Activated T-helper 1 cell treated with anti-CD3 and anti-CD28 coated beads, Interleukin-2, amount 50 U/mL, for 16 hours (primary cell): Measurements from ENCODE around the gene NGEF.
"Not testable (repeated sequence)": the region's sequence is repeated elsewhere in the genome, so short reads cannot be mapped to it uniquely, and the experiment has no call there.

Source experiments
- DNase-seq, 2 donors: peaks; one replicate each; pipeline ENCODE4 v3.0.0-alpha.2; 2020; ENCODE audit warnings: low read depth in 1 of 2, low spot score in 1 of 2

Gene NGEF

DNA sequence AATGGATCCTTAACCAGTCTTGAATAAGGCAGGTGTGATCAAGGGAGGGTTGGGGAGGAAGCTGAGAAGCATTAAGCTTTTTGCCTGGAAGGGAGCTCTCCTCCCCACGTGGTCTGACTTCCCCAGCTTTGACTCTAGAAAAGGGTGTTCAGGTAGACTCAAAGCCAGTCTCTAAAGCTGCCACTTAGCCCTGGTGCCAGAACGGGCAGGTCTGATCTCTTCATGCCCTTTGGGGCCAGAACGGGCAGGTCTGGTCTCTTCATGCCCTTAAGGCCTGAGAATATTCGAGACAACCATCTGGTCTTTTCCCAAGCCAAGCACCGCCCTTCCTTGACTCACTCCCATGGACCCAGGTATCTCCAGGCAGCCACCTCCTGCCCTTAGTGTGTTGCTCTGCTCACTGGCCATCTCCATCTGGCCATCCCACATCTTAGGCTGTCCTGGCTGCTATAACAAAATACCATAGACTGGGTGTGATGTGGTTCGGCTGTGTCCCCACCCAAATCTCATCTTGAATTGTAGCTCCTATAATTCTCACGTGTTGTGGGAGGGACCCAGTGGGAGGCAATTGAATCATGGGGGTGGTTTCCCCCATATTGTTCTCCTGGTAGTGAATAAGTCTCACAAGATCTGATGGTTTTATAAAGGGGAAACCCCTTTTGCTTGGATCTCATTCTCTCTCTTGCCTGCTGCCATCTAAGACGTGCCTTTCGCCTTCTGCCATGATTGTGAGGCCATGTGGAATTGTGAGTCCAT lies 83.6 kb downstream of the NGEF start:
- DNase-seq = no peak

DNA sequence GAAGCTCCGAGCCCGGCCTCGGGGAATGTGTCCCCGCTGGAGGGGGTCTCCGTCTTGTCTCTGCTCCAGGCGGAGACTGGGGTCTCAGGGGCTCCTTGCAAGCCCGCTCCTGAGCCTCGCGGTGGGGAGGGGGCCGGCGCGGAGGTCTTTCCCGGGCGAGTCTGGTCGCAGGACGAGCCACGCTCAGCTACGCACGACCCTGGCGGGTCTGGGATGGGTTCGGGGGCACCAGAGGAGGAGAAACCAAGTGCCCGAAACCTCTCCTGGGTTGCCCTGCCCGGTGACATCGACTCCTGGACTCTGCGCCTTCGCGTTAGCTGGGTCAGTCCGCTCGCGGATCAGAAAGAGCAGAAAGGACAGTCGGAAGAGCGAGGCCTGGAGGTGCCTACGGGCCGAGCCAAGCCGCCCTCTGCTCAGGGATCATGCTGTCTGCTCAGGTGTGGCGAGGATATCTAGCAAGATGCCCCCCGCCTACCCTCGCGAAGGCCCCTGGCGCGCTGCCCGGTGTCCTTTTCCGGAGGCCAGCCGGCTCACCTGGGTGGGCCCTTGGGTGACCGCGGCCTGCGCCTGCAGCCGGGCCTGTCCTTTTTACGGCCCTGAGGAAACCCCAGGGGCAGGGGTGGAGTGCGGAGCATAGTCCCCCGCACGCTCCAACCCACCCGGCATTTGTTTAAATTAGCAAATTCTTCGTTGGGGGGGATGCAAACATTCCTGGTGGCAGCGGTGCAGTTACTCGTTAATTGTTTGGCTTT lies 84.3 kb downstream of the NGEF start:
- DNase-seq = no peak

DNA sequence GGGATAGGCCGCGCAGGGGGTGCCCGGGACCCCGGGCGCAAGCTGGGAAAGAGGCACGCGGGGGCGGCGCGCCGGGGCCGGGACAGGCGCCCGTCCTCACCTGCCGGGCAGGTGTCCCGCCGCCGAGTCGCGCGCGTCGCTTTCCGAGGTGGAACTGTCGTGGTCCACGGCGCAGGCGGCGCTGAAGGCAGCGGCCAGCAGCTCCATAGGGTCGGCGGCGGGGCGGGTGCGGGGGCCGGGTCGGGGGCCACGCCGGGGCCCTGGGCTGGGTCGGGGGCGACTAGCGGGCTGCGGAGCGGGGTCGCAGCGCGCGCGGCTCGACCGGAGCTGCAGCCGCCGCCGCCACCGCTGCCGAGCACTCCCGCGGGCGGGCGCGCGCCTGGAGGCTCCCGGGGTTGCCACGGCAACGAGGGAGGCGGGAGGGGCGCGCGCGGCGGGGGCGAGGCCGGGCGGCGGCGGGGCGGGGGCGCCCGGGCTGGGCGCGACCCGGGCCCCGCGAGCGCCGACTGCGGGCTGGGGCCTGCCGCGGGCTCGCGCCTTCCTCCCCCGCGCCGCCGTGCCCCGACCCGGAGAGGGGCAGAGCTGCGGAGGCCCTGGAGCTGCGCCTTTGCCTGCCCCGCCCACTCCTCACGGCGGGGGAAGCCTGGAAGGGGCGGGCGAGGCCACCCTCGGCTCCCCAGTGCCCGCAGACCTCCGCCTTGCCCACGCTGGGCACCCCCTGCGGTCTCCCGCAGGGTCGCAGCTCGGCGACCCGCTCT lies 85.1 kb downstream of the NGEF start:
- DNase-seq = no peak

DNA sequence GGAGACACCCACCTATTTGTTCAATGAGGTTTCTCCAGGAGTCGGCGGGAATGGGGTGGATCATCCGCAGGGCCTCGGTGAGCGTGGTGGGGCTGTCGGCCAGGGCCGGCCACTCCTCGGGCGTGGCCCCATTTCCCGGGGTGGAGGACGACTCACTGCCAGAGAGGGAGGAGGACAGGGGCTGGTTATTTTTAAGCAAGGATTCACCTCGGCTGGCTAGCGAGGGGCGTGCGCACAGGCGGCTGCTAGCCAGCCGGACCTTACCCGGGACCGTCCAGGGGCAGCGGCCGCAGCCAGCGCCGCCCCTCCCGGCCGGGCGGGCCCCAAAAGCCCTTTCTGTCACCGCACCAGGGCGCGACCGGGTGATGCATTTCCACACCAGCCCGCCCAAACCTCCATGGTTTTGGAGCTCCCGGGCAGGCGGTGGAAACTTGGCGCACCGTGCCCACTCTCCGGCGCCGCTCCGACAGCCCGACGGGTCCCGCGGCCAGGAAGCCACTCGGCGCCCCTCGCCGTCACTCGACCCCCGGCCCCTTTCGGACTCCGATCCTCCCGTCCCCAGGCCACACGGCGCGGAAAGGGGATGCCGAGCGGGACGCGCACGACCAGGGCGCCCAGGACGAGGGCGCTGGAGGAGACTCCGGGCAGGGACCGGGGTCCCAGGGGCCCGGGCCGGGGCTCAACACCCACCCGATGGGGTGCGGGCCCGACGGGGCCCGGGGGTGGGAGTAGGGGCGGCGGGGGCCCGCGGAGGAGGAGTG lies 85.8 kb downstream of the NGEF start:
- DNase-seq = no peak

DNA sequence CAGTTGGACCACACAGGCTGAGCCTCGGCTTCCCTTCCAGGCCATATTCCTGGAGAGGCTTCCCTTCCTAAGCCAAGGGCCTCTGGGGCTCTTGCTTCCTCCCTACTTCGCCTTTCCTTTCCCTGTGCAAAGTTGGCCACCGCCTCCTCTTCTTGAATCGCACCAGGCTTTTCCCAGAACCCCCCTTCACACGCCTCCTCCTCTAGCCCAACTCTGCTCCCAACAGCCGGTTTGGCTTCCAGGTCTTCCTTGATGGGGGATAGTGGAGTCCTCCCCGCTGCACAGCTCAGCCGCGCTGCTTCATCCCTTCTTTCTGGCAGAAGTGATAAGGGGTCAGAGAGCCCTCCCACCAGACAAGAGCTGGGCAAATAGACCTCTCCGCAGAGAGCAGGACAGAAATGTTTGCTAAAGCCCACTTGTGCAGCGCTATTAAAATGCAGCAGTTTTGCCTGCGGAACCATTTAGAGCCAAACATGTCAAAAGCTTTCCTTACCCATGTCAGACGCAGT lies 86.6 kb downstream of the NGEF start:
- DNase-seq = no peak

DNA sequence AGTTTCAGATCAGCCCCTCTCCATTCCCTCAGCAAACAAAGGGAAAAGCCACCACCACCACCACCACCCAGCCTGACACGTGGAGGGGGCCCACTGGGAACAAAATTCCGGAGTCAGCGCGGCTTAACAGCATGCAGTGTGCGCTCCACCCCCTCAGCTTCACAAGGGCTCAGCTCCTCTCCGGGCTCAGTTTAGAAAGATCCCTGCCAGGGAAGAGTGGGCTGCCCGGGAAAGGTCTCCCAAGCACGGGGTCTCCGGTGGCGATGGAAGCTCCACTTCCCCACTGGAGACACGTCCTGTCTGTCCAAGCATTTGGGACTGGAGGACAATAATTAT lies 87.3 kb downstream of the NGEF start:
- no peak for DNase-seq

DNA sequence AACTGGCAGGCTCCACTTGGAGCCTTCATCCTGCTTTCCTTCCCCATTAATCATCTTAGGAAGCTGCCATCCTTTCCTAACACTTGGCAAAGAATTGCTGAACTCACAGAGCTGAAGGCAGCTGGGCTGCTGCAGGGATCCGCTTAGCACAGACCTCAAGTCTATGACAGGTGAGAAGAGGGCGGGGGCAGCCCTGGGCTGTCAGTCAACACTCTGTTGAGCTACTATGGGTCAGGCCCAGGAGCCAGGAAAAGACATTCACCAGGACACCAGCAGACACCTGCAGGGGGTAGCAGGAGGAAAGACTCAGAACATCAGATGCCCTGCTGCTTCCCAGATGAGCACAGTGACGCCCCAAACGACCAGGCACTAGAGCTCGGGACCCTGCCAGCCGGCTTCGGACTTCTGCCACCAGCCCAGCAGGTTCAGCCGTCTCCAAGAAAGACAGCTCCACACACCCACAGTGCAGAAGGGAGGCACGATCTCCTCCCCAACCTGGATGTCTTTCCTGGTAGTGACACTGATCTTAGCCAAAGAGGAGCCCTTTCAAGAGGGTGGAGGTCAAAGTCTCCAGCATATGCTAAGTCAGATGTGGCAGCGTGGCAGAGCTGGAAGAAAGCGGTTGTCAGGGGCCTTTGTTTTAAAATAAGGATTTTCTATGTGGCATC lies 87.8 kb downstream of the NGEF start:
- DNase-seq = no peak

DNA sequence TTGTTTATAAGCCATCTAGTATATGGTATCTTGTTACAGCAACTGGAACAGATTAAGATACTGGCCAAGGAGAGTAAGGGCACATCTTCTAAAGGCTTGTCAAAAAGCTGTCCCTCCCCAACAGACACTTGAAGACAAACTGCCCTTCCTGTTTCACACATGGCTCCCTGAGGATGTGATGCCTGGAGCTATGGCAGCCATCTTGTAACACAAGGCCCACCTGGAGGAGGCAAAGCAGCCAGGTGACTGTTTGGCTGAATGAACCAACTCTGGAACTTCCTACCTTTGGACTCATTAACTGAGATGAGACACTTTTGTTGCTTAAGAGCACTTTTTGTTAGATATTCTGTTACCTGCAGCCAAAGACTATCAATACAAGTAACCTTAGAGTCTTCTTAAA lies 88.6 kb downstream of the NGEF start:
- DNase-seq = no peak

DNA sequence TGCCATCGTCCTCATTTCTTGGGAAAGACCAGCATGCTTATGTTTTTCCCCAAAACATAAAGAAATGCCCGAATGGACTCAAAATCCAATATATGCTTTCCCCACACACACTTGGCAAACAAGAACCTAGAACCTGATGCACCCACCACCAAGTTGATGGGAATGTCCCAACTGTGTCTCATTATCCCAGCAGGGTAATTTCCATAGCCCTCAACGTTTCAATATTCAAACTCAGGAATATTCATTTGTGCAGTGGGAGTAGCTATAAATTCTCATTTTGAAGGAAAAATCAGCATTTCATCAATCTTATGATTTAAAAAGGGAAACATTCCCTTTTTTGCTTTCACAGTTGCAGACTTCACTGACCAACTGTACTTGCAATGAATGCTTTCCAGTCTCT lies 92.3 kb downstream of the NGEF start:
- no peak for DNase-seq

DNA sequence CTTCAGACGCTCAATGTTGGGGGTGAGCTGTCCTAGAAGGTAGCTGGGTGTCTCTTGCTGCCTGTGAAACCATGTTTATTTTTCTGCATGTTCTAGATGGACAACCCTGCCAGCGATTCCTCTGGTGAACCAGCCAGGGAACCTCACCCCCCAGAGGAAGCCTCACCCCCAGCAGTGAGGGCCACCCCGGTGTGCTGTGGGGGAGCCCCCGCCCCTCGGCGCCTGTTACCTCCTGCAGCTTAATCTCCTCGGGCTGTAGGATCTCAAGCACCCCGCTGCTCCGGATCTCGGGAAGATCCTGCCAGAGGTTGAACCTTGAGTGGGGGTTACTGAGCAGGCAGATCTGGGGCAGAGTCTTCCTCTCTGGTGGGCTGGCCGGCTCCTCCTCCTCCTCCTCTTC lies 93.0 kb downstream of the NGEF start:
- DNase-seq = no peak

DNA sequence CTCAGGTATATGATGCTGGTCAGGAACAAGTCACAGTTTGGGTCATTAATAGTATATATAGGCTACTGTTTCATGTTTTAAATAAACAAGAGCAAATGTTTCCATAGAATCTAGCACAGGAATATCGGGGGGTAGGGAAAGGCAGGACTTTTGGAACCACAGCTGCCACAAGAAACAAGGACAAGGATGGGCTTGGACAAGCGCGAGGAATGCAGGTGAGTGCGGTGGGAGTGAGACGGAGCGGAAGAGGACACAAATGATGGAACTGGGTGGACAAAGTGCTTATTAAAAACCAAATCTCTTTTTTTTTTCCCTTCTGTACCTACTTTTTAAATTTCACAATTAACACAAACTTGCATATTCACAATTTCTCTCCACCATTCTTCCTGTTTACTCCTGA lies 93.9 kb downstream of the NGEF start:
- no peak for DNase-seq

DNA sequence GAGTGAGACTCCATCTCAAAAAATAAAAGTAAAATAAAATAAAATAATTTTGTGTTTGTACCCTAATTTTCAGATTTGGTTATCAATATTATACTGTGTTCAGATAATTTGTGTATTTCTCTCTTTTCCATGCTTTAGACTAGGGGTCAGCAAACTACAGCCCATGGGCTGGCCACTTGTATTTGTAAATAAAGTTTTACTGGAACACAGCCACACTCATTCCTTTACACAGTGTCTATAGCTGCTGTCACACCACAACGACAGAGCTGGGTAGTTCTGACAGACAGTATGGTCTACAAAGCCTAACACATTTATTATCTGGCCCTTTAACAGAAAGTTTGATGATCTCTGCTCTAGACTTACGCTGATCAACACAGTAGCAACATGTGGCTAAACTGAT lies 99.2 kb downstream of the NGEF start:
- no peak for DNase-seq

DNA sequence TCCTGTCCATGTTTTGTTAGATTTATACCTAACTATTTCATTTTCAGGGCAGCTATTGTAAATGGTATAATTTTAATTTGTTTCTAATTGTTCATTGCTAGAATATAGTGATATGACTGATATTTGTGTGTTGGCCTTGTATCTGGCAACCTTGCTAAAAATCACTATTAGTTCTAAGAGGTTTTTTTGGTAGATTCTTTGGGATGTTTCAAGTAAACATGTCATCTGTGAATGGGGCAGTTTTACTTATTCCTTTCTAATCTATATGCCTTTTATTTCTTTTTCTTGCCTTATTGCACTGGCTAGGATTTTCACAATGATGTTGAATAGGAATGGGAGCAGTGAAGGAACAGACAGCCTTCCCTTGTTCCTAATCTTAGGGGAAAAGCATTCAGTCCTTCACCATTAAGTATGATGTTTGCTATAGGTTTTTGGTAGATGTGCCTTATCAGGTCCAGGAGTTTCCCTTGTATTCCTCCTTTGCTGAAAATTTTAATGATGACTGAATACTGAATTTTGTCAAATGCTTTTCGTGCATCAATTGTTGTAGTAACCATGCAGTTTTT lies 101.3 kb downstream of the NGEF start:
- DNase-seq = no peak

DNA sequence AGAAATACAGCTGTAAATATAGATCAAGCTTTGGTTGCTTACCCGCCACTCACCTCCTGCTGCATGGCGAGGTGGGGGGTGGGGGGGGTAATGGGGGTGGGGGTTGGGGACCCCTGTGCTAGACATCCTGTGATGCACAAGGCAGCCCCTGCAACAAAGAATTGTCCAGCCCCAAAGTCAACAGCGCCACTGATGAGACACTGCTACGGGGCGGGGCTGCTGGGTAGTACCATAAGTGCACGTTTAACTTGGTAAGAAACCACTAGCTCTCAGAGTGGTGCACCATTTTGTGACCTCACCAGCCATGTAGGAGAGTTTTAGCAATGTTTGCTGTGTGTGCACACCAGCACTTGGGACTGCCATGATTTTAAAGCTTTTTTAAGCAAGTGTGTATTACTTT lies 102.7 kb downstream of the NGEF start:
- no peak for DNase-seq

DNA sequence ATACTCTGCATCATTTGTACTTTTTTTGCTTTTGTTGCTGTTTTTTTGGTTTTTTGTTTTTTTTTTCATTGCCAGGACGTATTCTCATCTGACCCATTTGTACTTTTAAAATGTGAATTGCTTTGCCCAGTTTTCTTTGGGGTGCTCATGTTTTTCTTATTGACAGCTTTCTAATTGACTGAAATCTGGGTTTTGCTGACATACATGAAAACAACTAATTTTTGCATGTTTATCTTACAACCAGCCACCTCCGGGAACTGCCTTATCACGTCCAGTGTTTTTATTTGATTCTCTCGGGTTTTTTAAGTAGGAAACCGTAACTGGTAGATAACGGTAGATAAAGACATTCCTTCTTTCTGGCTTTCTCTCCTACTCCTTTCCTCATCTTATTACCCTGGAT lies 104.4 kb downstream of the NGEF start:
- DNase-seq = no peak

DNA sequence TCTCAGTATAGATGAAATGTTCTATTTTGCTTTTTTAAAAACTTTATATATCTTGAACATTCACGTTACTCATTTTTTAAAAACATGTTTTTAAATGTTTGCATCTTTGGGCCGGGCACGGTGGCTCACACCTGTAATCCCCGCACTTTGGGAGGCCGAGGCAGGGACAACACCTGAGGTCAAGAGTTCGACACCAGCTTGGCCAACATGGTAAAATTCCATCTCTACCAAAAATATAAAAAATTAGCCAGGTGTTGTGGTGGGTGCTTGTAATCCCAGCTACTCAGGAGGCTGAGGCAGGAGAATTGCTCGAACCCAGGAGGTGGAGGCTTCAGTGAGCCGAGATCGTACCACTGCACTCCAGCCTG lies 105.4 kb downstream of the NGEF start:
- DNase-seq = not testable (repeated sequence)

DNA sequence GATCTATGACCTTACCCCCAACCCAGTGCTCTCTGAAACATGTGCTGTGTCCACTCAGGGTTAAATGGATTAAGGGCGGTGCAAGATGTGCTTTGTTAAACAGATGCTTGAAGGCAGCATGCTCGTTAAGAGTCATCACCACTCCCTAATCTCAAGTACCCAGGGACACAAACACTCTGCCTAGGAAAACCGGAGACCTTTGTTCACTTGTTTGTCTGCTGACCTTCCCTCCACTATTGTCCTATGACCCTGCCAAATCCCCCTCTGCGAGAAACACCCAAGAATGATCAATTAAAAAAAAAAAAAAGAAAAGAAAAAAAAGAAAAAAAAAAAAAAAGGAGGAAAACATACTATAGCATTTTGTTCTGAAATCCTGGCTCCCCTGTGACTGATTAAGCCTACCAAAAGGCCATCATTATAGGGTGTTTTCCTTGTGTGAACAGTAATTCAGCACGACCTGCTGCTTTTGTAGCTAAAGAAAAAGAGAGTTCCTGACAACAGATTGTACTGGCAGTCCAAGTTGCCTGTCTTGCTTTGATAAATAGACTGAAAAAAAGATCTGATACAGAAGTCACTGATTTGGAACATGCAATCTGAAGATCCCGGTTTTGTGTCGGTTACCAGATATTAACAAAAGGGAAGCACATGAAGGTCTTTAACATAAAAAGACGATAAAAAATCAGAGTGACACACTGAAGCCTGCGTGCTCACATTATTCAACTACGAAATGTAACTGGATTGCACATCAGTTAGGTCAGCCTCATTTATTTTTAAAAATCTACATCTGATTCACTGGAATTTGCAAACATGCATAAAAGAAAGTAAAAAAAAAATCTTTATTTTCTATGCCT lies 106.0 kb downstream of the NGEF start:
- DNase-seq = not testable (repeated sequence)

DNA sequence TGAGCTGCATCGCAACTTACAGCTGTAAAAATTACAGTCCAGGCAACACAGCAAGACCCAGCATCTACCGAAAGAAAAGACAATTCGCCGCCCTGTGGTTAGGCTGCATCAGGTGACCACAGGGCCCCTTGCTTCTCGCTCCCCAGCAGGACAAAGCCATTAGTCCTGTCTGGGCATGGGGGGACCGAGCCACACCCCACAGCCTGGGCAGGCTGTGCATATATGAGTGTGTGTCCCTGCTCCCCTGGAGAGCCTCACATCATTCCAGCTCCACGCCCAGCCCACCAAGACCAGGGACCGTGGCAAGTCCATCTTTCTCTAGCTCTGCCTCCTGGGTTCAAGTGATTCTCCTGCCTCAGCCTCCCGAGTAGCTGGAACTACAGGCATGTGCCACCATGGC lies 109.1 kb downstream of the NGEF start:
- no peak for DNase-seq

DNA sequence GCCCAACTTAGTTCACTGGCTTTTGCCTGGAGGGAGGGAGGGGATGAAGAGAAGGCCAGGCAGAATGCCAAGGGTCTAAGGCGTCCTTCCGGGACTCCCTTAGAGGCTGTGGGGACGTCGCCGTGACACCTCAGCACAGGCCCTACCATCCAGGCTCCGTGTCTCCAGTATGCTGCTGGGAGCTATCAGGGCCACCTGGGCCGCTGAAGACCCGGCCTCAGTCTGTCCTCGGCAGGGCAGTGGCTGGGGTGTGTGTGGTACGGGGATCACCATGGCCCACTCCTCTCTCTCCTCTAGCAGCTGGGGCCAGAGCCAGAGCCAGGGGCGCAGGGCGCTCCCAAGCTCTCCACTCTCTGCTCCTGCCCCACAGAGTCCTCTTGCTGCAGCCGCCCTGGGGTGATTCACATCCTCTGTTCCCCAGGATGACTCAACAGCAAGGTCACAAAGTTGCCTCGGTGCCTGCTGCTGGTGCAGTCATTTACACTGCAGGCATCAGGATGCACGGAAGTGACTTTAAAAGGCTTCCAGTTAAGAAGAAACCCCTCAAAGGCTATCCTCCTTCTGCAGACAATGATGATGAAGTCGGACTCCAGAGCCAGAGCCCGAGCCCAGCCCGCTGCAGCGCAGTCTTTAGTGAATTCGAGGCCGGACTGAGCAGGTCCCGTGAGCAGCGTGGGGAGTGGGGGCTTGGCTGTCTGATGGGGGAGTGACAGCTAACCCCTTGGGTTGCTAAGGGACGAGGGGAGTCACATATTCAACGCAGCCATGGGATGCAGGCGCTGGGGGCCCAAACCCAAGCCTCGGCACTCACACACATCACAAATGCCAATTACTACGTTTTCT lies 111.1 kb downstream of the NGEF start:
- no peak for DNase-seq
